K562 (cell line): ENCODE results near the gene CLUH. TPM values are rescaled to one million over a fixed set of nuclear protein-coding genes. Genes with fewer than 3 reads are reported as not detected.

Source experiments
- ETV5 ChIP-seq: sonication (generic); formaldehyde crosslinking; IDR thresholded peaks from 2 replicates; pipeline ENCODE4 v1.4.0; 2020; ENCODE audit warnings: low read depth, mild to moderate bottlenecking, missing genetic modification reagents
- MYNN ChIP-seq, 2 experiments: sonication (generic); formaldehyde crosslinking in 1 of 2; IDR thresholded peaks; 2 replicates each; pipeline versions ENCODE4 v1.5.0 to v1.6.1; 2016 to 2020; ENCODE audit warnings: antibody characterized with exemption in 1 of 2, missing genetic modification reagents in 1 of 2
- polyA plus RNA-seq, 8 experiments: library from polyadenylated mRNA; depleted of rRNA in 4 of 8; stranded (reverse) in 5 of 8; unstranded in 3 of 8; fragments of >200 nt; fragmentation: Nextera tagmentation in 2 of 8; fragmentation: Illumina TruSeq in 1 of 8; extraction: Ambion mirVana in 2 of 8; extraction: Trizol in 1 of 8; gene quantifications; 2 replicates each; pipeline versions ENCODE4 v1.2.1 to v1.2.3, GENCODE V29; 2011 to 2014; ENCODE audit warnings: inconsistent platforms in 1 of 8, missing spikeins in 1 of 8
- total RNA-seq, 7 experiments: library from RNA; depleted of rRNA in 6 of 7; stranded (reverse); fragments of >200 nt in 6 of 7; fragmentation: Illumina TruSeq in 2 of 7; extraction: Trizol in 2 of 7; gene quantifications; 2 replicates each; pipeline versions ENCODE4 v1.2.1 to v1.2.3, GENCODE V29; 2011 to 2021; ENCODE audit warnings: low replicate concordance in 1 of 7
- TF ChIP-seq, protein P1 (sequence below): fragments of 450-650 bp; IDR thresholded peaks from 2 replicates; pipeline ENCODE4 v1.6.1; 2016; ENCODE audit warnings: mild to moderate bottlenecking, moderate library complexity
- TF ChIP-seq, protein P2 (sequence below): sonication (generic); formaldehyde crosslinking; IDR thresholded peaks from 2 replicates; pipeline ENCODE4 v1.8.1; 2023; ENCODE audit warnings: mild to moderate bottlenecking, missing genetic modification reagents

CLUH gene
- total and polyA plus RNA-seq, 9 of the 15 experiments (the other 6 are each of a cell fraction or from before 2014, with no cell fraction given), result 0.21 to 140 (median 33.2) TPM

DNA sequence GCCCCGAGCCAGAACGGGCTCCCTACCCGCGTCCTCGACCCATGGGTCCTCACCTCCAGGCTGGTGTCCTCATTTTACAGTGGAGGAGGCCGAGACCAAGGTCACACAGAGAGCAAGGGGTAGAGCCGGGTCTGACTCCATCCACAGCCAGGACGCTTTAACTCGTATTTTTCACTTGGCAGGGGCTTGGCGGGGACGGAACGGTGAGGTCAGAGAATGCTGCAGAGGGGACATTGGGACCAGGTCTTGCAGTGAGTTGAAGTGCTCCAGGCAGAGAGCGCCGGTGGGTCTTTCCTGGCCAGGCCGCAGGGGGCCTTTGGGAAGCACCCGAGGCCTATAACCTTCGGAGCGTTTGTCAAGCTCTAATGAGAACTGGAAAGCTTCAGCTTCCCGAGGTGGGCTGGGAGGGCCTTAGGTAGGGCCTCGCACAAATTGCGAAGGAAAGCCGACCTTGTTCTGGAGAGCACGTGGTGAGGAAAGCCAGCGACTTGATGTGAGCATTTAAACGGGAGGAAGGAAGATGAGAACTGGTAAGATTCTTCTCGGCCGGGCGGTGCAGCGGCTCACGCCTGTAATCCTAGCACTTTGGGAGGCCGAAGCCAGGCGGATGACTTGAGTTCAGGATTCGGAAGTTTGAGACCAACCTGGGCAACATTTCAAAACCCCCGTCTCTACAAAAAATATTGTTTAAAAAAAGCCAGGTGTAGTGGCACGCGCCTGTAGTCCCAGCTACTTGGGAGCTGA lies 908 bp upstream of the CLUH start (continued):
- TF ChIP-seq, protein P1, sequence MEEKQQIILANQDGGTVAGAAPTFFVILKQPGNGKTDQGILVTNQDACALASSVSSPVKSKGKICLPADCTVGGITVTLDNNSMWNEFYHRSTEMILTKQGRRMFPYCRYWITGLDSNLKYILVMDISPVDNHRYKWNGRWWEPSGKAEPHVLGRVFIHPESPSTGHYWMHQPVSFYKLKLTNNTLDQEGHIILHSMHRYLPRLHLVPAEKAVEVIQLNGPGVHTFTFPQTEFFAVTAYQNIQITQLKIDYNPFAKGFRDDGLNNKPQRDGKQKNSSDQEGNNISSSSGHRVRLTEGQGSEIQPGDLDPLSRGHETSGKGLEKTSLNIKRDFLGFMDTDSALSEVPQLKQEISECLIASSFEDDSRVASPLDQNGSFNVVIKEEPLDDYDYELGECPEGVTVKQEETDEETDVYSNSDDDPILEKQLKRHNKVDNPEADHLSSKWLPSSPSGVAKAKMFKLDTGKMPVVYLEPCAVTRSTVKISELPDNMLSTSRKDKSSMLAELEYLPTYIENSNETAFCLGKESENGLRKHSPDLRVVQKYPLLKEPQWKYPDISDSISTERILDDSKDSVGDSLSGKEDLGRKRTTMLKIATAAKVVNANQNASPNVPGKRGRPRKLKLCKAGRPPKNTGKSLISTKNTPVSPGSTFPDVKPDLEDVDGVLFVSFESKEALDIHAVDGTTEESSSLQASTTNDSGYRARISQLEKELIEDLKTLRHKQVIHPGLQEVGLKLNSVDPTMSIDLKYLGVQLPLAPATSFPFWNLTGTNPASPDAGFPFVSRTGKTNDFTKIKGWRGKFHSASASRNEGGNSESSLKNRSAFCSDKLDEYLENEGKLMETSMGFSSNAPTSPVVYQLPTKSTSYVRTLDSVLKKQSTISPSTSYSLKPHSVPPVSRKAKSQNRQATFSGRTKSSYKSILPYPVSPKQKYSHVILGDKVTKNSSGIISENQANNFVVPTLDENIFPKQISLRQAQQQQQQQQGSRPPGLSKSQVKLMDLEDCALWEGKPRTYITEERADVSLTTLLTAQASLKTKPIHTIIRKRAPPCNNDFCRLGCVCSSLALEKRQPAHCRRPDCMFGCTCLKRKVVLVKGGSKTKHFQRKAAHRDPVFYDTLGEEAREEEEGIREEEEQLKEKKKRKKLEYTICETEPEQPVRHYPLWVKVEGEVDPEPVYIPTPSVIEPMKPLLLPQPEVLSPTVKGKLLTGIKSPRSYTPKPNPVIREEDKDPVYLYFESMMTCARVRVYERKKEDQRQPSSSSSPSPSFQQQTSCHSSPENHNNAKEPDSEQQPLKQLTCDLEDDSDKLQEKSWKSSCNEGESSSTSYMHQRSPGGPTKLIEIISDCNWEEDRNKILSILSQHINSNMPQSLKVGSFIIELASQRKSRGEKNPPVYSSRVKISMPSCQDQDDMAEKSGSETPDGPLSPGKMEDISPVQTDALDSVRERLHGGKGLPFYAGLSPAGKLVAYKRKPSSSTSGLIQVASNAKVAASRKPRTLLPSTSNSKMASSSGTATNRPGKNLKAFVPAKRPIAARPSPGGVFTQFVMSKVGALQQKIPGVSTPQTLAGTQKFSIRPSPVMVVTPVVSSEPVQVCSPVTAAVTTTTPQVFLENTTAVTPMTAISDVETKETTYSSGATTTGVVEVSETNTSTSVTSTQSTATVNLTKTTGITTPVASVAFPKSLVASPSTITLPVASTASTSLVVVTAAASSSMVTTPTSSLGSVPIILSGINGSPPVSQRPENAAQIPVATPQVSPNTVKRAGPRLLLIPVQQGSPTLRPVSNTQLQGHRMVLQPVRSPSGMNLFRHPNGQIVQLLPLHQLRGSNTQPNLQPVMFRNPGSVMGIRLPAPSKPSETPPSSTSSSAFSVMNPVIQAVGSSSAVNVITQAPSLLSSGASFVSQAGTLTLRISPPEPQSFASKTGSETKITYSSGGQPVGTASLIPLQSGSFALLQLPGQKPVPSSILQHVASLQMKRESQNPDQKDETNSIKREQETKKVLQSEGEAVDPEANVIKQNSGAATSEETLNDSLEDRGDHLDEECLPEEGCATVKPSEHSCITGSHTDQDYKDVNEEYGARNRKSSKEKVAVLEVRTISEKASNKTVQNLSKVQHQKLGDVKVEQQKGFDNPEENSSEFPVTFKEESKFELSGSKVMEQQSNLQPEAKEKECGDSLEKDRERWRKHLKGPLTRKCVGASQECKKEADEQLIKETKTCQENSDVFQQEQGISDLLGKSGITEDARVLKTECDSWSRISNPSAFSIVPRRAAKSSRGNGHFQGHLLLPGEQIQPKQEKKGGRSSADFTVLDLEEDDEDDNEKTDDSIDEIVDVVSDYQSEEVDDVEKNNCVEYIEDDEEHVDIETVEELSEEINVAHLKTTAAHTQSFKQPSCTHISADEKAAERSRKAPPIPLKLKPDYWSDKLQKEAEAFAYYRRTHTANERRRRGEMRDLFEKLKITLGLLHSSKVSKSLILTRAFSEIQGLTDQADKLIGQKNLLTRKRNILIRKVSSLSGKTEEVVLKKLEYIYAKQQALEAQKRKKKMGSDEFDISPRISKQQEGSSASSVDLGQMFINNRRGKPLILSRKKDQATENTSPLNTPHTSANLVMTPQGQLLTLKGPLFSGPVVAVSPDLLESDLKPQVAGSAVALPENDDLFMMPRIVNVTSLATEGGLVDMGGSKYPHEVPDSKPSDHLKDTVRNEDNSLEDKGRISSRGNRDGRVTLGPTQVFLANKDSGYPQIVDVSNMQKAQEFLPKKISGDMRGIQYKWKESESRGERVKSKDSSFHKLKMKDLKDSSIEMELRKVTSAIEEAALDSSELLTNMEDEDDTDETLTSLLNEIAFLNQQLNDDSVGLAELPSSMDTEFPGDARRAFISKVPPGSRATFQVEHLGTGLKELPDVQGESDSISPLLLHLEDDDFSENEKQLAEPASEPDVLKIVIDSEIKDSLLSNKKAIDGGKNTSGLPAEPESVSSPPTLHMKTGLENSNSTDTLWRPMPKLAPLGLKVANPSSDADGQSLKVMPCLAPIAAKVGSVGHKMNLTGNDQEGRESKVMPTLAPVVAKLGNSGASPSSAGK, result peak; percentile 63; the same call in 1 of the 2 replicates
- TF ChIP-seq, protein P2, sequence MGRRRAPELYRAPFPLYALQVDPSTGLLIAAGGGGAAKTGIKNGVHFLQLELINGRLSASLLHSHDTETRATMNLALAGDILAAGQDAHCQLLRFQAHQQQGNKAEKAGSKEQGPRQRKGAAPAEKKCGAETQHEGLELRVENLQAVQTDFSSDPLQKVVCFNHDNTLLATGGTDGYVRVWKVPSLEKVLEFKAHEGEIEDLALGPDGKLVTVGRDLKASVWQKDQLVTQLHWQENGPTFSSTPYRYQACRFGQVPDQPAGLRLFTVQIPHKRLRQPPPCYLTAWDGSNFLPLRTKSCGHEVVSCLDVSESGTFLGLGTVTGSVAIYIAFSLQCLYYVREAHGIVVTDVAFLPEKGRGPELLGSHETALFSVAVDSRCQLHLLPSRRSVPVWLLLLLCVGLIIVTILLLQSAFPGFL, result no peak
- TF ChIP-seq ETV5 (CRISPR knock-in tag), result no peak
- TF ChIP-seq MYNN (IDR thresholded peaks at IDR 0.05), result no peak
- TF ChIP-seq MYNN (CRISPR knock-in tag; IDR thresholded peaks at IDR 0.05), result no peak
